Hepatocyte (in vitro differentiated cells): ENCODE measurements around the gene DIP2B.

ENCODE experiments used
- EZH2 ChIP-seq: fragments of 200-600 bp; sonication (generic); IDR thresholded peaks from 2 replicates; pipeline ENCODE4 v1.6.1; 2016; ENCODE audit warnings: antibody characterized with exemption, mild to moderate bottlenecking, borderline replicate concordance
- EZH2phosphoT487 ChIP-seq: fragments of 200-600 bp; sonication (generic); IDR thresholded peaks from one replicate; pipeline ENCODE4 v1.6.1; 2018; ENCODE audit warnings: antibody characterized with exemption, mild to moderate bottlenecking, low read depth, moderate library complexity; ENCODE audit not compliant: unreplicated experiment, severe bottlenecking
- TF ChIP-seq, protein P1 (sequence below): fragments of 200-600 bp; sonication (generic); IDR thresholded peaks from 2 replicates; pipeline ENCODE4 v1.5.1; 2016; ENCODE audit warnings: antibody characterized with exemption, mild to moderate bottlenecking; ENCODE audit not compliant: poor library complexity

DNA sequence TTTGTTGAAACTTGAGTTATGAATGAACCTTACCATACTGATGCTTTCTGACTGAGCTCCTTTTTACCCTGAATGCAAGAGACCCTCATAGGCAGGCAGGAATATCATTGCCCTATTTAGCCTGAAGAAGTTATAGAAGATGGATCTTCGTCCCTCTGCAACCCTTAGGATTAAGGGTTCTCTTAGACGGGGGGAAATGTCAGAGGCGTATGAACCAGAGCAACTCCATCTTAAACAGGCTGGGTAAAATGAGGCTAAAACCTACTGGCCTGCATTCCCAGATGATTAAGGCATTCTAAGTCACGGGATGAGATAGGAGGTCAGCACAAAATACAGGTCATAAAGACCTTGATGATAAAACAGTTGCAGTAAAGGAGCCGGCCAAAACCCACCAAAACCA is 266.6 kb downstream of the DIP2B start:
- TF ChIP-seq, protein P1, sequence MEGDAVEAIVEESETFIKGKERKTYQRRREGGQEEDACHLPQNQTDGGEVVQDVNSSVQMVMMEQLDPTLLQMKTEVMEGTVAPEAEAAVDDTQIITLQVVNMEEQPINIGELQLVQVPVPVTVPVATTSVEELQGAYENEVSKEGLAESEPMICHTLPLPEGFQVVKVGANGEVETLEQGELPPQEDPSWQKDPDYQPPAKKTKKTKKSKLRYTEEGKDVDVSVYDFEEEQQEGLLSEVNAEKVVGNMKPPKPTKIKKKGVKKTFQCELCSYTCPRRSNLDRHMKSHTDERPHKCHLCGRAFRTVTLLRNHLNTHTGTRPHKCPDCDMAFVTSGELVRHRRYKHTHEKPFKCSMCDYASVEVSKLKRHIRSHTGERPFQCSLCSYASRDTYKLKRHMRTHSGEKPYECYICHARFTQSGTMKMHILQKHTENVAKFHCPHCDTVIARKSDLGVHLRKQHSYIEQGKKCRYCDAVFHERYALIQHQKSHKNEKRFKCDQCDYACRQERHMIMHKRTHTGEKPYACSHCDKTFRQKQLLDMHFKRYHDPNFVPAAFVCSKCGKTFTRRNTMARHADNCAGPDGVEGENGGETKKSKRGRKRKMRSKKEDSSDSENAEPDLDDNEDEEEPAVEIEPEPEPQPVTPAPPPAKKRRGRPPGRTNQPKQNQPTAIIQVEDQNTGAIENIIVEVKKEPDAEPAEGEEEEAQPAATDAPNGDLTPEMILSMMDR, result no peak
- no peak for TF ChIP-seq EZH2phosphoT487
- no peak for TF ChIP-seq EZH2
